ENCODE results near the gene SLC35D2. TPM values are rescaled to one million over a fixed set of nuclear protein-coding genes. Genes with fewer than 3 reads are reported as not detected.
A peak's percentile ranks its signal among the peaks of the same experiment; 100 is the strongest.

SLC35D2 gene
- total and polyA plus RNA-seq, 7 experiments from 2014 or later, result 6.1 to 20.2 (median 13.3) TPM

- ATAC-seq (no peak), DNase-seq (no peak)
- H3K27me3 ChIP-seq (ENCODE audit: control insufficient read depth in 2 of 2, insufficient read depth in 2 of 2, low read length in 2 of 2), result no peaks in the 10 kb centered on the region
- H3K27ac ChIP-seq (ENCODE audit: low read depth, low read length), result no peak overlapping the region
- Mint-ChIP-seq H3K27me3 (no peaks in the 10 kb centered on the region), H3K4me1 (peaks cover 0 to 22% (median 0%) of the 10 kb centered on the region in 7 donors), H3K36me3 (peaks cover 0 to 26% (median 15%) of the 10 kb centered on the region in 5 donors), H3K27ac (peak overlapping the region in 2 of 9 donors; percentile 31 to 42), H3K4me3 (no peak overlapping the region), H3K9me3 (peaks cover 0 to 3% (median 0%) of the 10 kb centered on the region in 11 donors)
- intact Hi-C loops (cut with micrococcal nuclease), result no loop called here
- no peak overlapping the region for H3K4me3 ChIP-seq (ENCODE audit: low read length)
- peaks cover 0 to 3% of the 10 kb centered on the region in 2 donors for H3K4me1 ChIP-seq (ENCODE audit: control insufficient read depth in 2 of 2, insufficient read depth in 2 of 2, low read length in 2 of 2)
- POLR2A ChIA-PET, result no interaction called here
- no peaks in the 10 kb centered on the region for H3K9me3 ChIP-seq (ENCODE audit: control insufficient read depth in 2 of 3, low read length in 3 of 3)
- CTCF ChIA-PET, result no interaction called here
- H3K36me3 ChIP-seq (ENCODE audit: control insufficient read depth in 2 of 3, insufficient read depth in 3 of 3, low read length in 3 of 3), result peaks cover 0 to 5% (median 0%) of the 10 kb centered on the region in 3 experiments
Observed at GRCh38 chr9:96392263-96392662, 8.8 kb upstream of the SLC35D2 start.

- Histone ChIP-seq H3K36me3 (ENCODE audit: control insufficient read depth in 2 of 3, insufficient read depth in 3 of 3, low read length in 3 of 3) (peaks cover 0 to 5% (median 0%) of the 10 kb centered on the region in 3 experiments), H3K4me3 (ENCODE audit: low read length) (no peak overlapping the region), H3K27me3 (ENCODE audit: control insufficient read depth in 2 of 2, insufficient read depth in 2 of 2, low read length in 2 of 2) (no peaks in the 10 kb centered on the region), H3K27ac (ENCODE audit: low read depth, low read length) (no peak overlapping the region), H3K9me3 (ENCODE audit: control insufficient read depth in 2 of 3, low read length in 3 of 3) (no peaks in the 10 kb centered on the region), H3K4me1 (ENCODE audit: control insufficient read depth in 2 of 2, insufficient read depth in 2 of 2, low read length in 2 of 2) (peaks cover 0 to 3% of the 10 kb centered on the region in 2 donors)
- CTCF ChIA-PET, result no interaction called here
- H3K4me1 Mint-ChIP-seq, result peaks cover 0 to 22% (median 0%) of the 10 kb centered on the region in 7 donors
- peak overlapping the region in 3 of 10 donors; percentile 43 to 58 (median 46) for H3K4me3 Mint-ChIP-seq
- ATAC-seq (no peak), DNase-seq (no peak)
- peaks cover 0 to 26% (median 15%) of the 10 kb centered on the region in 5 donors for H3K36me3 Mint-ChIP-seq
- H3K27me3 Mint-ChIP-seq, result no peaks in the 10 kb centered on the region
- peak overlapping the region in 4 of 9 donors; percentile 26 to 82 (median 42) for H3K27ac Mint-ChIP-seq
- peaks cover 0 to 3% (median 0%) of the 10 kb centered on the region in 11 donors for H3K9me3 Mint-ChIP-seq
- POLR2A ChIA-PET, result interaction anchor here (0.8 to 1.4 kb wide), 3 partner anchors 8 to 60 kb away, joined by 3 to 4 read pairs (median 4); no protein-coding TSS in a partner anchor
- intact Hi-C loops (cut with micrococcal nuclease), result no loop called here
Observed at GRCh38 chr9:96391021-96391765, 7.7 kb upstream of the SLC35D2 start.

GRCh38 chr9:96388144-96388543 is 4.6 kb upstream of the SLC35D2 start:
- ChIA-PET POLR2A (interaction anchor here (0.8 kb wide), 1 partner anchor 23 kb away, joined by 3 read pairs; no protein-coding TSS in a partner anchor), CTCF (no interaction called here)
- no peaks in the 10 kb centered on the region for H3K27me3 ChIP-seq (ENCODE audit: control insufficient read depth in 2 of 2, insufficient read depth in 2 of 2, low read length in 2 of 2)
- DNase-seq, result no peak
- intact Hi-C loops (cut with micrococcal nuclease), result no loop called here
- peaks cover 0 to 3% of the 10 kb centered on the region in 2 donors for H3K4me1 ChIP-seq (ENCODE audit: control insufficient read depth in 2 of 2, insufficient read depth in 2 of 2, low read length in 2 of 2)
- Mint-ChIP-seq H3K27me3 (no peaks in the 10 kb centered on the region), H3K27ac (peak overlapping the region in 1 of 9 donors; percentile 52), H3K4me1 (peaks cover 0 to 22% (median 9%) of the 10 kb centered on the region in 7 donors), H3K36me3 (peaks cover 0 to 23% (median 8%) of the 10 kb centered on the region in 5 donors), H3K4me3 (no peak overlapping the region), H3K9me3 (peaks cover 0 to 1% (median 0%) of the 10 kb centered on the region in 11 donors)
- H3K4me3 ChIP-seq (ENCODE audit: low read length), result no peak overlapping the region
- H3K27ac ChIP-seq (ENCODE audit: low read depth, low read length), result no peak overlapping the region
- H3K36me3 ChIP-seq (ENCODE audit: control insufficient read depth in 2 of 3, insufficient read depth in 3 of 3, low read length in 3 of 3), result peaks cover 0 to 5% (median 0%) of the 10 kb centered on the region in 3 experiments
- no peak for ATAC-seq
- H3K9me3 ChIP-seq (ENCODE audit: control insufficient read depth in 2 of 3, low read length in 3 of 3), result no peaks in the 10 kb centered on the region

GRCh38 chr9:96386157-96386556 is 2.6 kb upstream of the SLC35D2 start:
- Histone ChIP-seq H3K9me3 (ENCODE audit: control insufficient read depth in 2 of 3, low read length in 3 of 3) (no peaks in the 10 kb centered on the region), H3K27ac (ENCODE audit: low read depth, low read length) (no peak overlapping the region), H3K36me3 (ENCODE audit: control insufficient read depth in 2 of 3, insufficient read depth in 3 of 3, low read length in 3 of 3) (peaks cover 0 to 1% (median 0%) of the 10 kb centered on the region in 3 experiments), H3K4me1 (ENCODE audit: control insufficient read depth in 2 of 2, insufficient read depth in 2 of 2, low read length in 2 of 2) (peaks cover 0 to 9% of the 10 kb centered on the region in 2 donors), H3K4me3 (ENCODE audit: low read length) (no peak overlapping the region), H3K27me3 (ENCODE audit: control insufficient read depth in 2 of 2, insufficient read depth in 2 of 2, low read length in 2 of 2) (no peaks in the 10 kb centered on the region)
- no peak for ATAC-seq
- Mint-ChIP-seq H3K27me3 (no peaks in the 10 kb centered on the region), H3K4me1 (peaks cover 10 to 32% (median 22%) of the 10 kb centered on the region in 7 donors), H3K27ac (peak overlapping the region in 4 of 9 donors; percentile 34 to 66 (median 44)), H3K4me3 (no peak overlapping the region), H3K9me3 (peaks cover 0 to 1% (median 0%) of the 10 kb centered on the region in 11 donors), H3K36me3 (peaks cover 0 to 21% (median 4%) of the 10 kb centered on the region in 5 donors)
- CTCF ChIA-PET, result no interaction called here
- no peak for DNase-seq
- POLR2A ChIA-PET, result interaction anchor here (1.2 to 1.4 kb wide), 2 partner anchors 12 to 65 kb away, joined by 4 read pairs; no protein-coding TSS in a partner anchor
- intact Hi-C loops (cut with micrococcal nuclease), result no loop called here

GRCh38 chr9:96382839-96383164 is 709 bp downstream of the SLC35D2 start:
- H3K4me1 ChIP-seq (ENCODE audit: control insufficient read depth in 2 of 2, insufficient read depth in 2 of 2, low read length in 2 of 2), result peaks cover 0 to 9% of the 10 kb centered on the region in 2 donors
- ChIA-PET POLR2A (interaction anchor here (0.6 to 3.4 kb wide), 5 partner anchors 33 to 69 kb away, joined by 3 to 21 read pairs (median 4); partner anchors contain the start of gene HABP4), CTCF (no interaction called here)
- Mint-ChIP-seq H3K4me1 (peaks cover 10 to 42% (median 27%) of the 10 kb centered on the region in 7 donors), H3K27ac (peak overlapping the region; percentile 18 to 82 (median 57)), H3K4me3 (peak overlapping the region; percentile 81 to 87 (median 84)), H3K36me3 (peaks cover 0 to 20% (median 0%) of the 10 kb centered on the region in 5 donors), H3K27me3 (no peaks in the 10 kb centered on the region), H3K9me3 (no peaks in the 10 kb centered on the region)
- peak overlapping the region; percentile 56 for H3K27ac ChIP-seq (ENCODE audit: low read depth, low read length)
- intact Hi-C loops (cut with micrococcal nuclease), result loop anchor here (1.0 to 2.0 kb wide), 4 partner anchors 16 to 68 kb away; partner anchors contain the start of genes HABP4 (in 2 of the 2) and ZNF367 (in 1 of the 2)
- peak overlapping the region; percentile 29 for H3K4me3 ChIP-seq (ENCODE audit: low read length)
- ATAC-seq, result no peak
- DNase-seq, result no peak
- no peaks in the 10 kb centered on the region for H3K9me3 ChIP-seq (ENCODE audit: control insufficient read depth in 2 of 3, low read length in 3 of 3)
- no peaks in the 10 kb centered on the region for H3K27me3 ChIP-seq (ENCODE audit: control insufficient read depth in 2 of 2, insufficient read depth in 2 of 2, low read length in 2 of 2)
- no peaks in the 10 kb centered on the region for H3K36me3 ChIP-seq (ENCODE audit: control insufficient read depth in 2 of 3, insufficient read depth in 3 of 3, low read length in 3 of 3)

- Mint-ChIP-seq H3K4me1 (peaks cover 10 to 42% (median 31%) of the 10 kb centered on the region in 7 donors), H3K27me3 (no peaks in the 10 kb centered on the region), H3K9me3 (no peaks in the 10 kb centered on the region), H3K4me3 (peak overlapping the region in 5 of 10 donors; percentile 3 to 86 (median 84)), H3K36me3 (peaks cover 0 to 19% (median 6%) of the 10 kb centered on the region in 5 donors), H3K27ac (peak overlapping the region in 1 of 9 donors; percentile 23)
- ATAC-seq (no peak), DNase-seq (no peak)
- H3K9me3 ChIP-seq (ENCODE audit: control insufficient read depth in 2 of 3, low read length in 3 of 3), result no peaks in the 10 kb centered on the region
- no peaks in the 10 kb centered on the region for H3K27me3 ChIP-seq (ENCODE audit: control insufficient read depth in 2 of 2, insufficient read depth in 2 of 2, low read length in 2 of 2)
- intact Hi-C loops (cut with micrococcal nuclease), result loop anchor here (2.0 kb wide), 2 partner anchors 17 to 69 kb away; partner anchors contain the start of gene HABP4 (in 2 of the 2)
- no peak overlapping the region for H3K27ac ChIP-seq (ENCODE audit: low read depth, low read length)
- H3K36me3 ChIP-seq (ENCODE audit: control insufficient read depth in 2 of 3, insufficient read depth in 3 of 3, low read length in 3 of 3), result no peaks in the 10 kb centered on the region
- ChIA-PET CTCF (interaction anchor here (0.9 kb wide), 1 partner anchor 34 kb away, joined by 3 read pairs; no protein-coding TSS in a partner anchor), POLR2A (interaction anchor here (0.6 to 3.4 kb wide), 5 partner anchors 34 to 70 kb away, joined by 3 to 21 read pairs (median 4); no protein-coding TSS in a partner anchor)
- H3K4me1 ChIP-seq (ENCODE audit: control insufficient read depth in 2 of 2, insufficient read depth in 2 of 2, low read length in 2 of 2), result peaks cover 0 to 9% of the 10 kb centered on the region in 2 donors
- H3K4me3 ChIP-seq (ENCODE audit: low read length), result no peak overlapping the region
Observed at GRCh38 chr9:96382175-96382574, 1.3 kb downstream of the SLC35D2 start.

Data from naive thymus-derived CD4-positive, alpha-beta T cell (primary cell).